Esophagus (tissue), 2 donors: ENCODE measurements around the gene NINL. TPM values are rescaled to one million over a fixed set of nuclear protein-coding genes. Genes with fewer than 3 reads are reported as not detected.

ENCODE experiments used
- H3K27ac ChIP-seq, 2 donors: one replicate each; pipeline ENCODE4 v1.5.1; 2013; ENCODE audit warnings: low read depth in 2 of 2, mild to moderate bottlenecking in 2 of 2, inconsistent platforms in 1 of 2, low read length in 1 of 2, moderate library complexity in 1 of 2
- H3K27me3 ChIP-seq, 2 donors: one replicate each; pipeline ENCODE4 v1.6.1; 2013; ENCODE audit warnings: low read length in 2 of 2, control low read depth in 1 of 2, mild to moderate bottlenecking in 1 of 2; ENCODE audit not compliant: insufficient read depth in 2 of 2, control insufficient read depth in 1 of 2
- H3K36me3 ChIP-seq, 2 donors: one replicate each; pipeline ENCODE4 v1.6.1; 2013; ENCODE audit warnings: low read length in 1 of 2; ENCODE audit not compliant: control insufficient read depth in 2 of 2, insufficient read depth in 2 of 2
- H3K4me1 ChIP-seq, 2 donors: one replicate each; pipeline ENCODE4 v1.6.1; 2013; ENCODE audit warnings: low read length in 1 of 2; ENCODE audit not compliant: control insufficient read depth in 2 of 2, insufficient read depth in 2 of 2
- H3K4me3 ChIP-seq, 2 donors: one replicate each; pipeline ENCODE4 v1.5.1; 2013; ENCODE audit warnings: low read length in 2 of 2, mild to moderate bottlenecking in 2 of 2, low read depth in 1 of 2, moderate library complexity in 1 of 2
- H3K9me3 ChIP-seq, 2 donors: one replicate each; pipeline ENCODE4 v1.6.1; 2013; ENCODE audit warnings: mild to moderate bottlenecking in 2 of 2, low read depth in 1 of 2, low read length in 1 of 2, moderate library complexity in 1 of 2; ENCODE audit not compliant: control insufficient read depth in 2 of 2, insufficient read depth in 1 of 2
- WGBS, 2 donors: extraction: QIAGEN DNeasy Blood & Tissue Kit; methylation state at CpG; one replicate each; pipeline ENCODE4 v1.1.7; 2013; 5-methylcytosine and 5-hydroxymethylcytosine counted together
- polyA plus RNA-seq, 2 donors: library from polyadenylated mRNA; stranded (reverse); fragments of 200-250 nt; gene quantifications; one replicate each; pipeline ENCODE4 v1.2.3, GENCODE V29; 2013
- donor health status: healthy with polysubstance abuse.
- donor health status: Bipolar disorder and iron deficiency.

Gene NINL
- polyA plus RNA-seq, 2 donors, result 5.5 to 9.9 TPM

- Histone ChIP-seq H3K9me3 (no peaks in the 10 kb centered on the region), H3K27ac (no peak overlapping the region), H3K36me3 (peaks cover 0 to 4% of the 10 kb centered on the region in 2 donors), H3K4me1 (peaks cover 0 to 3% of the 10 kb centered on the region in 2 donors), H3K27me3 (no peaks in the 10 kb centered on the region), H3K4me3 (no peak overlapping the region)
- WGBS, 2 donors, result 85 to 87% methylated on average over 16 of the region's 16 CpGs
These were observed 8.4 kb downstream of the NINL start for GRCh38 chr20:25576783-25577530.

GRCh38 chr20:25574411-25574810, 10.9 kb downstream of the NINL start:
- no peak overlapping the region for H3K4me3 ChIP-seq
- H3K9me3 ChIP-seq, result no peaks in the 10 kb centered on the region
- H3K36me3 ChIP-seq, result peaks cover 0 to 4% of the 10 kb centered on the region in 2 donors
- H3K27me3 ChIP-seq, result no peaks in the 10 kb centered on the region
- WGBS, 2 donors, result 82 to 85% methylated on average over 3 of the region's 3 CpGs
- H3K4me1 ChIP-seq, result peaks cover 0 to 3% of the 10 kb centered on the region in 2 donors
- H3K27ac ChIP-seq, result no peak overlapping the region

- Histone ChIP-seq H3K27me3 (no peaks in the 10 kb centered on the region), H3K36me3 (peaks cover 0 to 4% of the 10 kb centered on the region in 2 donors)
- WGBS, 2 donors, result 87 to 91% methylated on average over 6 of the region's 6 CpGs
These were observed 11.8 kb downstream of the NINL start for GRCh38 chr20:25573288-25574251.

GRCh38 chr20:25571817-25572216, 13.5 kb downstream of the NINL start:
- H3K27me3 ChIP-seq, result no peaks in the 10 kb centered on the region
- no peaks in the 10 kb centered on the region for H3K9me3 ChIP-seq
- no peak overlapping the region for H3K27ac ChIP-seq
- WGBS, 2 donors, result 74 to 89% methylated on average over 2 of the region's 2 CpGs
- H3K4me3 ChIP-seq, result no peak overlapping the region
- H3K4me1 ChIP-seq, result no peaks in the 10 kb centered on the region
- H3K36me3 ChIP-seq, result no peaks in the 10 kb centered on the region

More at GRCh38 chr20:25573288-25574251, 11.8 kb downstream of the NINL start:
- Histone ChIP-seq H3K27ac (no peak overlapping the region), H3K4me1 (no peaks in the 10 kb centered on the region), H3K9me3 (no peaks in the 10 kb centered on the region), H3K4me3 (no peak overlapping the region)

GRCh38 chr20:25571240-25571639, 14.1 kb downstream of the NINL start:
- H3K4me3 ChIP-seq, result no peak overlapping the region
- no peaks in the 10 kb centered on the region for H3K4me1 ChIP-seq
- H3K36me3 ChIP-seq, result no peaks in the 10 kb centered on the region
- H3K27ac ChIP-seq, result no peak overlapping the region
- 48 to 69% methylated on average over 2 of the region's 2 CpGs for WGBS, 2 donors
- no peaks in the 10 kb centered on the region for H3K9me3 ChIP-seq
- no peaks in the 10 kb centered on the region for H3K27me3 ChIP-seq

- WGBS, 2 donors, result 92 to 96% methylated on average over 7 of the region's 7 CpGs
- Histone ChIP-seq H3K9me3 (no peaks in the 10 kb centered on the region), H3K4me3 (no peak overlapping the region), H3K4me1 (no peaks in the 10 kb centered on the region), H3K36me3 (no peaks in the 10 kb centered on the region), H3K27me3 (no peaks in the 10 kb centered on the region), H3K27ac (no peak overlapping the region)
These were observed 15.2 kb downstream of the NINL start for GRCh38 chr20:25570148-25570530.

- Histone ChIP-seq H3K27ac (no peak overlapping the region), H3K4me1 (no peaks in the 10 kb centered on the region), H3K36me3 (no peaks in the 10 kb centered on the region), H3K9me3 (no peaks in the 10 kb centered on the region), H3K27me3 (no peaks in the 10 kb centered on the region), H3K4me3 (no peak overlapping the region)
- 79% methylated on average over 2 of the region's 2 CpGs for WGBS, 2 donors
These were observed 18.0 kb downstream of the NINL start for GRCh38 chr20:25567286-25567685.

GRCh38 chr20:25566821-25567220, 18.5 kb downstream of the NINL start:
- Histone ChIP-seq H3K27ac (no peak overlapping the region), H3K27me3 (no peaks in the 10 kb centered on the region), H3K4me1 (no peaks in the 10 kb centered on the region), H3K36me3 (no peaks in the 10 kb centered on the region), H3K9me3 (no peaks in the 10 kb centered on the region), H3K4me3 (no peak overlapping the region)
- 88 to 89% methylated on average over 2 of the region's 2 CpGs for WGBS, 2 donors

GRCh38 chr20:25565578-25566157, 19.7 kb downstream of the NINL start:
- Histone ChIP-seq H3K4me3 (no peak overlapping the region), H3K36me3 (no peaks in the 10 kb centered on the region), H3K4me1 (no peaks in the 10 kb centered on the region), H3K27me3 (no peaks in the 10 kb centered on the region), H3K9me3 (no peaks in the 10 kb centered on the region), H3K27ac (no peak overlapping the region)
- WGBS, 2 donors, result 82% methylated on average over 6 of the region's 6 CpGs
